HCT116 (cell line): ENCODE measurements around the gene MAP7D1. TPM values are rescaled to one million over a fixed set of nuclear protein-coding genes. Genes with fewer than 3 reads are reported as not detected.

Experiments used
- ATAC-seq: fragments of 200-7000 bp; cut with Tn5 transposase; 2 replicates; pipeline ENCODE4 v1.9.1; 2020; ENCODE audit warnings: mild to moderate bottlenecking, moderate library complexity
- BruUV-seq: library from RNA; stranded (reverse); fragments of 400-500 nt; replicated peaks from 2 replicates; lab custom pipeline; 2021; lab: Mats Ljungman, UMichigan
- CTCF ChIA-PET: fragments of 300-600 bp; sonication (Branson Sonifier 250); formaldehyde crosslinking; loops from one replicate; lab custom pipeline; 2021; ENCODE audit warnings: antibody characterized with exemption; lab: Charles Lee
- POLR2A ChIA-PET: fragments of 300-600, 350-600 bp; sonication (Branson Sonifier 250); formaldehyde crosslinking; loops from one replicate; lab custom pipeline; 2021; ENCODE audit warnings: antibody characterized with exemption; lab: Charles Lee
- RAD21 ChIA-PET, 2 experiments: fragments of 300-600 bp; sonication (Branson Sonifier 250); formaldehyde crosslinking; loops; one replicate each; lab custom pipeline; 2023; ENCODE audit warnings: low total read pairs in 2 of 2; ENCODE audit not compliant: uncharacterized antibody in 2 of 2, unreplicated experiment in 2 of 2, low non-redundant PET in 1 of 2; lab: Charles Lee
- DNase-seq: peaks from one replicate; pipeline ENCODE4 v3.0.0-alpha.2; 2010; ENCODE audit warnings: low read depth, low spot score
- H2AFZ ChIP-seq: fragments of 200-600 bp; shearing (Covaris generic), sonication (generic); 2 replicates; pipeline ENCODE4 v1.6.1; 2017; ENCODE audit warnings: low read depth, mixed run types, mixed read lengths, antibody characterized with exemption, low read length; ENCODE audit not compliant: poor library complexity, severe bottlenecking
- H3K27ac ChIP-seq: 2 replicates; pipeline ENCODE4 v1.5.1; 2012; ENCODE audit warnings: low read depth, low read length
- H3K27me3 ChIP-seq: fragments of 200-600 bp; sonication (generic); 2 replicates; pipeline ENCODE4 v1.6.1; 2016; ENCODE audit warnings: mixed run types, low read length, mixed read lengths; ENCODE audit not compliant: insufficient read depth
- H3K36me3 ChIP-seq, 2 experiments: fragments of 200-500 bp in 1 of 2; fragments of 200-600 bp in 1 of 2; sonication (Bioruptor generic) in 1 of 2; sonication (generic) in 1 of 2; 2 replicates each; pipeline versions ENCODE4 v1.5.1 to v1.6.1; 2014 to 2016; ENCODE audit warnings: low read length in 2 of 2, inconsistent platforms in 1 of 2, mixed read lengths in 1 of 2, mixed run types in 1 of 2; ENCODE audit not compliant: insufficient read depth in 2 of 2, control insufficient read depth in 1 of 2
- H3K4me1 ChIP-seq, 2 experiments: fragments of 200-600 bp in 1 of 2; sonication (generic) in 1 of 2; 2 replicates each; pipeline versions ENCODE4 v1.5.1 to v1.6.1; 2012 to 2017; ENCODE audit warnings: low read length in 2 of 2, inconsistent platforms in 1 of 2, mild to moderate bottlenecking in 1 of 2, mixed read lengths in 1 of 2, mixed run types in 1 of 2, moderate library complexity in 1 of 2; ENCODE audit not compliant: insufficient read depth in 2 of 2, control insufficient read depth in 1 of 2
- H3K4me2 ChIP-seq: fragments of 200-600 bp; sonication (generic); 2 replicates; pipeline ENCODE4 v1.6.1; 2017; ENCODE audit warnings: mixed run types, low read length, mixed read lengths
- H3K4me3 ChIP-seq, 2 experiments: fragments of 200-600 bp in 1 of 2; sonication (generic) in 1 of 2; replicated peaks in 1 of 2; 2 replicates each; pipeline ENCODE4 v1.5.1; 2011 to 2016; ENCODE audit warnings: low read length in 2 of 2, control low read depth in 1 of 2, low read depth in 1 of 2, mild to moderate bottlenecking in 1 of 2, mixed read lengths in 1 of 2, mixed run types in 1 of 2
- H3K79me2 ChIP-seq: fragments of 200-600 bp; sonication (generic); 2 replicates; pipeline ENCODE4 v1.6.1; 2017; ENCODE audit warnings: mild to moderate bottlenecking, mixed run types, low read length, moderate library complexity, mixed read lengths; ENCODE audit not compliant: insufficient read depth
- H3K9ac ChIP-seq: fragments of 200-600 bp; sonication (generic); 2 replicates; pipeline ENCODE4 v1.6.1; 2016; ENCODE audit warnings: low read length, mixed read lengths
- H3K9me2 ChIP-seq: fragments of 200-600 bp; sonication (generic), shearing (Covaris generic); 2 replicates; pipeline ENCODE4 v1.6.1; 2017; ENCODE audit warnings: mixed run types, mild to moderate bottlenecking, moderate library complexity; ENCODE audit not compliant: insufficient read depth
- H3K9me3 ChIP-seq, 2 experiments: fragments of 200-500 bp in 1 of 2; fragments of 200-600 bp in 1 of 2; sonication (Bioruptor generic) in 1 of 2; sonication (generic) in 1 of 2; 2 replicates each; pipeline ENCODE4 v1.6.1; 2014 to 2017; ENCODE audit warnings: low read length in 2 of 2, mixed read lengths in 2 of 2, inconsistent platforms in 1 of 2, low read depth in 1 of 2, mild to moderate bottlenecking in 1 of 2, mixed run types in 1 of 2, moderate library complexity in 1 of 2; ENCODE audit not compliant: control insufficient read depth in 1 of 2, insufficient read depth in 1 of 2
- H4K20me1 ChIP-seq: fragments of 200-600 bp; sonication (generic), shearing (Covaris generic); 2 replicates; pipeline ENCODE4 v1.6.1; 2017; ENCODE audit warnings: mixed run types, mild to moderate bottlenecking, moderate library complexity; ENCODE audit not compliant: insufficient read depth
- ATF3 ChIP-seq: IDR thresholded peaks from 2 replicates; pipeline ENCODE4 v1.6.1; 2012
- CTCF ChIP-seq, 3 experiments: fragments of 200-600 bp in 1 of 3; sonication (generic) in 1 of 3; IDR thresholded peaks in 2 of 3; conservative IDR thresholded peaks in 1 of 3; 2 replicates each; pipeline ENCODE4 v1.5.1; 2012 to 2017; ENCODE audit warnings: low read depth in 2 of 3, low read length in 2 of 3, antibody characterized with exemption in 1 of 3, borderline replicate concordance in 1 of 3, control low read depth in 1 of 3, mild to moderate bottlenecking in 1 of 3, mixed read lengths in 1 of 3, mixed run types in 1 of 3, moderate library complexity in 1 of 3; ENCODE audit not compliant: insufficient read depth in 1 of 3
- EGR1 ChIP-seq: IDR thresholded peaks from 2 replicates; pipeline ENCODE4 v1.6.1; 2012; ENCODE audit warnings: low read depth
- ELF1 ChIP-seq: IDR thresholded peaks from 2 replicates; pipeline ENCODE4 v1.6.1; 2012; ENCODE audit warnings: low read depth, borderline replicate concordance
- EZH2 ChIP-seq: fragments of 200-600 bp; sonication (generic); IDR thresholded peaks from 2 replicates; pipeline ENCODE4 v1.6.1; 2017; ENCODE audit warnings: antibody characterized with exemption, mixed run types
- EZH2phosphoT487 ChIP-seq: fragments of 200-600 bp; IDR thresholded peaks from 2 replicates; pipeline ENCODE4 v1.6.1; 2018; ENCODE audit warnings: antibody characterized with exemption, borderline replicate concordance
- FOSL1 ChIP-seq: IDR thresholded peaks from 2 replicates; pipeline ENCODE4 v1.6.1; 2012; ENCODE audit warnings: low read depth
- MAX ChIP-seq: IDR thresholded peaks from 2 replicates; pipeline ENCODE4 v1.6.1; 2012
- POLR2A ChIP-seq: IDR thresholded peaks from 2 replicates; pipeline ENCODE4 v1.7.0; 2011; ENCODE audit warnings: borderline replicate concordance; ENCODE audit not compliant: insufficient read depth, insufficient read length; ENCODE audit errors: extremely low read depth
- RAD21 ChIP-seq: IDR thresholded peaks from 2 replicates; pipeline ENCODE4 v1.6.1; 2012; ENCODE audit warnings: low read depth, mild to moderate bottlenecking
- REST ChIP-seq: IDR thresholded peaks from 2 replicates; pipeline ENCODE4 v1.6.1; 2012; ENCODE audit warnings: low read depth
- SIN3A ChIP-seq: IDR thresholded peaks from 2 replicates; pipeline ENCODE4 v1.6.1; 2012; ENCODE audit warnings: low read depth
- SP1 ChIP-seq: IDR thresholded peaks from 2 replicates; pipeline ENCODE4 v1.6.1; 2012; ENCODE audit warnings: low read depth
- SRF ChIP-seq: IDR thresholded peaks from 2 replicates; pipeline ENCODE4 v1.6.1; 2012; ENCODE audit warnings: low read depth
- TCF7L2 ChIP-seq: IDR thresholded peaks from 2 replicates; pipeline ENCODE4 v1.7.0; 2011; ENCODE audit warnings: borderline replicate concordance, inconsistent platforms; ENCODE audit not compliant: insufficient read depth, insufficient read length; ENCODE audit errors: extremely low read depth
- ZBTB33 ChIP-seq: IDR thresholded peaks from 2 replicates; pipeline ENCODE4 v1.6.1; 2011; ENCODE audit warnings: mild to moderate bottlenecking, low read length, moderate library complexity; ENCODE audit not compliant: insufficient replicate concordance; ENCODE audit errors: extremely low read depth
- ZFX ChIP-seq: fragments of 450-650 bp; IDR thresholded peaks from 2 replicates; pipeline ENCODE4 v1.6.1; 2017
- ZNF274 ChIP-seq: fragments of 200-500 bp; sonication (Bioruptor generic); IDR thresholded peaks from 2 replicates; pipeline ENCODE4 v1.6.1; 2014; ENCODE audit warnings: mild to moderate bottlenecking, low read depth, low read length, inconsistent platforms
- intact Hi-C: fragments of 100-400 bp; cut with micrococcal nuclease; formaldehyde crosslinking; loops from 2 replicates; pipeline ENCODE4 v1.10.0; 2022
- total RNA-seq: library from RNA; stranded (reverse); gene quantifications from one replicate; pipeline ENCODE4 v1.2.1, GENCODE V29; 2021; ENCODE audit not compliant: unreplicated experiment

The MAP7D1 gene
- total RNA-seq, 1 experiment from 2014 or later: 71.8 TPM

- CTCF ChIA-PET: no interaction called here
- H3K4me3 ChIP-seq: peak overlapping the region; percentile 84 to 88
- POLR2A ChIA-PET: interaction anchor here (0.8 kb wide), 1 partner anchor 11 kb away, joined by 3 read pairs; no protein-coding TSS in a partner anchor
- H3K9ac ChIP-seq: peak overlapping the region; percentile 97
- no peaks in the 10 kb centered on the region for H3K9me3 ChIP-seq
- H2AFZ ChIP-seq: no peak overlapping the region
- DNase-seq (no peak), ATAC-seq (peak; percentile 13; the same call in 1 of the 2 replicates)
- no peaks in the 10 kb centered on the region for H4K20me1 ChIP-seq
- H3K79me2 ChIP-seq: peaks cover 62% of the 10 kb centered on the region
- H3K27ac ChIP-seq: peak overlapping the region; percentile 97
- no peaks in the 10 kb centered on the region for H3K9me2 ChIP-seq
- RAD21 ChIA-PET: interaction anchor here in 1 of 2 experiments (0.6 kb wide), 1 partner anchor 33 kb away, joined by 4 read pairs; no protein-coding TSS in a partner anchor
- BruUV-seq: no TSS peak
- TF ChIP-seq ZBTB33 (no peak), POLR2A (no peak), MAX (no peak), SP1 (no peak), EZH2phosphoT487 (no peak), CTCF (IDR thresholded peaks at IDR 0.05 in 2 of 3, conservative IDR thresholded peaks at IDR 0.05 in 1 of 3; ENCODE audit: borderline replicate concordance in 1 of 3, insufficient read depth in 1 of 3, low read depth in 2 of 3, low read length in 2 of 3) (no peak), EZH2 (no peak), TCF7L2 (no peak), ELF1 (no peak), EGR1 (no peak), FOSL1 (no peak), ATF3 (no peak), REST (no peak), ZNF274 (no peak), RAD21 (no peak), SRF (no peak), ZFX (no peak), SIN3A (no peak)
- intact Hi-C loops: loop anchor here (10.0 kb wide), 1 partner anchor 227 kb away; the partner anchor contains the start of gene STK40
- 0 out of 4 replicates have a peak, but pooled peaks cover 0 to 4% of the 10 kb centered on the region in 2 experiments for H3K36me3 ChIP-seq
- peak overlapping the region; percentile 94 for H3K4me2 ChIP-seq
- no peaks in the 10 kb centered on the region for H3K27me3 ChIP-seq
- H3K4me1 ChIP-seq: peaks cover 19 to 56% of the 10 kb centered on the region in 2 experiments
Observed at GRCh38 chr1:36157115-36157903, 1.3 kb downstream of the MAP7D1 start.
